HEK293 (cell line): Measurements from ENCODE around the gene PEX7.

ENCODE experiments used
- CTCF ChIA-PET: fragments of 350-600 bp; formaldehyde crosslinking; extraction: SDS; loops from one replicate; lab custom pipeline; 2021; ENCODE audit warnings: antibody characterized with exemption; lab: Yijun Ruan, JAX
- POLR2A ChIA-PET: fragments of 300-600 bp; formaldehyde crosslinking; extraction: SDS; loops from one replicate; lab custom pipeline; 2020; ENCODE audit warnings: antibody characterized with exemption, inconsistent platforms; lab: Yijun Ruan, JAX
- H3K27ac ChIP-seq: fragments of 200-500 bp; sonication (Bioruptor generic); 2 replicates; pipeline ENCODE4 v1.5.1; 2014; ENCODE audit warnings: low read depth, low read length, control low read depth, inconsistent platforms; ENCODE audit errors: extremely low read depth
- H3K36me3 ChIP-seq, 2 experiments: fragments of 200-500 bp in 1 of 2; sonication (Bioruptor generic) in 1 of 2; 1 replicate in 1 of 2; 2 replicates in 1 of 2; pipeline ENCODE4 v1.5.1; 2014 to 2017; ENCODE audit warnings: inconsistent platforms in 2 of 2, low read length in 2 of 2; ENCODE audit not compliant: control insufficient read depth in 2 of 2, insufficient read depth in 1 of 2
- H3K4me1 ChIP-seq: fragments of 200-500 bp; sonication (Bioruptor generic); 2 replicates; pipeline ENCODE4 v1.5.1; 2014; ENCODE audit warnings: mild to moderate bottlenecking, low read length, inconsistent platforms; ENCODE audit not compliant: control insufficient read depth, insufficient read depth
- H3K4me3 ChIP-seq: 2 replicates; pipeline ENCODE4 v1.5.1; 2011; ENCODE audit warnings: low read depth, mild to moderate bottlenecking, control low read depth, low read length, moderate library complexity
- H3K9me3 ChIP-seq: fragments of 200-500 bp; sonication (Bioruptor generic); 2 replicates; pipeline ENCODE4 v1.5.1; 2014; ENCODE audit warnings: low read depth, low read length, inconsistent platforms; ENCODE audit not compliant: control insufficient read depth, insufficient read depth
- GFI1B ChIP-seq: fragments of 450-650 bp; formaldehyde crosslinking; IDR thresholded peaks from 2 replicates; pipeline ENCODE4 v1.5.1; 2016; ENCODE audit warnings: missing biosample characterization, missing genetic modification characterization
- GLI2 ChIP-seq: fragments of 450-650 bp; formaldehyde crosslinking; IDR thresholded peaks from 2 replicates; pipeline ENCODE4; 2017; ENCODE audit warnings: missing biosample characterization, missing genetic modification characterization, low read depth, borderline replicate concordance
- HOXC10 ChIP-seq: sonication (generic); formaldehyde crosslinking; IDR thresholded peaks from 2 replicates; pipeline ENCODE4 v1.8.1; 2023; ENCODE audit warnings: mild to moderate bottlenecking, missing genetic modification reagents
- INSM2 ChIP-seq: fragments of 450-650 bp; formaldehyde crosslinking; IDR thresholded peaks from 2 replicates; pipeline ENCODE4 v1.5.1; 2016; ENCODE audit warnings: missing biosample characterization, missing genetic modification characterization
- KLF10 ChIP-seq: fragments of 450-650 bp; IDR thresholded peaks from 2 replicates; pipeline ENCODE4 v1.5.1; 2018; ENCODE audit warnings: missing biosample characterization, mild to moderate bottlenecking, missing genetic modification characterization
- SALL2 ChIP-seq: fragments of 450-650 bp; formaldehyde crosslinking; IDR thresholded peaks from 2 replicates; pipeline ENCODE4 v1.5.0; 2017; ENCODE audit warnings: missing biosample characterization, mild to moderate bottlenecking, missing genetic modification characterization, borderline replicate concordance
- ZBTB26 ChIP-seq: fragments of 450-650 bp; formaldehyde crosslinking; optimal IDR thresholded peaks from 2 replicates; pipeline ENCODE3; 2016; ENCODE audit warnings: missing biosample characterization, mild to moderate bottlenecking, missing genetic modification characterization
- ZNF140 ChIP-seq: fragments of 450-650 bp; formaldehyde crosslinking; IDR thresholded peaks from 2 replicates; pipeline ENCODE4 v1.5.1; 2016; ENCODE audit warnings: missing biosample characterization, missing genetic modification characterization
- ZNF184 ChIP-seq: fragments of 450-650 bp; IDR thresholded peaks from 2 replicates; pipeline ENCODE4 v1.5.1; 2018; ENCODE audit warnings: missing biosample characterization, mild to moderate bottlenecking, missing genetic modification characterization
- ZNF19 ChIP-seq: fragments of 450-650 bp; formaldehyde crosslinking; IDR thresholded peaks from 2 replicates; pipeline ENCODE4; 2016; ENCODE audit warnings: missing biosample characterization, missing genetic modification characterization, low read depth
- ZNF26 ChIP-seq: fragments of 450-650 bp; formaldehyde crosslinking; IDR thresholded peaks from 2 replicates; pipeline ENCODE4 v1.5.1; 2016; ENCODE audit warnings: missing biosample characterization, missing genetic modification characterization
- ZNF37A ChIP-seq: fragments of 450-650 bp; IDR thresholded peaks from 2 replicates; pipeline ENCODE4 v1.5.1; 2018; ENCODE audit warnings: missing biosample characterization, missing genetic modification characterization
- ZNF518A ChIP-seq: fragments of 450-650 bp; formaldehyde crosslinking; conservative IDR thresholded peaks from 2 replicates; pipeline ENCODE4 v1.5.1; 2016; ENCODE audit warnings: low read depth, missing biosample characterization, missing genetic modification characterization
- ZNF521 ChIP-seq: fragments of 450-650 bp; formaldehyde crosslinking; IDR thresholded peaks from 2 replicates; pipeline ENCODE4 v1.5.1; 2017; ENCODE audit warnings: missing biosample characterization, mild to moderate bottlenecking, missing genetic modification characterization
- ZNF530 ChIP-seq: fragments of 450-650 bp; formaldehyde crosslinking; IDR thresholded peaks from 2 replicates; pipeline ENCODE4 v1.5.1; 2016; ENCODE audit warnings: low read depth, missing biosample characterization, missing genetic modification characterization
- ZNF561 ChIP-seq: fragments of 450-650 bp; IDR thresholded peaks from 2 replicates; pipeline ENCODE4 v1.5.1; 2018; ENCODE audit warnings: missing biosample characterization, missing genetic modification characterization, borderline replicate concordance
- ZNF626 ChIP-seq: fragments of 450-650 bp; sonication (Bioruptor Pico); formaldehyde crosslinking; IDR thresholded peaks from 2 replicates; pipeline ENCODE4 v1.5.1; 2018; ENCODE audit warnings: missing biosample characterization, missing genetic modification characterization, inconsistent platforms
- ZNF639 ChIP-seq: fragments of 450-650 bp; formaldehyde crosslinking; IDR thresholded peaks from 2 replicates; pipeline ENCODE4 v1.5.1; 2016; ENCODE audit warnings: missing biosample characterization, missing genetic modification characterization
- ZNF654 ChIP-seq: fragments of 450-650 bp; formaldehyde crosslinking; IDR thresholded peaks from 2 replicates; pipeline ENCODE4 v1.5.1; 2016; ENCODE audit warnings: low read depth, missing biosample characterization, missing genetic modification characterization
- ZNF701 ChIP-seq: fragments of 450-650 bp; formaldehyde crosslinking; IDR thresholded peaks from 2 replicates; pipeline ENCODE4 v1.5.1; 2016; ENCODE audit warnings: missing biosample characterization, missing genetic modification characterization
- ZSCAN16 ChIP-seq: fragments of 450-650 bp; formaldehyde crosslinking; IDR thresholded peaks from 2 replicates; pipeline ENCODE4 v1.5.1; 2016; ENCODE audit warnings: missing biosample characterization, missing genetic modification characterization
- TF ChIP-seq, protein P1 (sequence below): IDR thresholded peaks from 2 replicates; pipeline ENCODE4 v1.6.1; 2011; ENCODE audit warnings: mild to moderate bottlenecking, low read depth, low read length, borderline replicate concordance
- TF ChIP-seq, protein P2 (sequence below): fragments of 450-650 bp; IDR thresholded peaks from 2 replicates; pipeline ENCODE4 v1.5.1; 2018; ENCODE audit warnings: missing biosample characterization, missing genetic modification characterization

Gene PEX7

GRCh38 chr6:136791296-136792094, 30.9 kb upstream of the PEX7 start:
- Histone ChIP-seq H3K36me3 (no peaks in the 10 kb centered on the region), H3K9me3 (no peaks in the 10 kb centered on the region), H3K27ac (peak overlapping the region; percentile 89; the same call in 1 of the 2 replicates), H3K4me3 (peak overlapping the region; percentile 54), H3K4me1 (peaks cover 16% of the 10 kb centered on the region)
- CTCF ChIA-PET, result interaction anchor here (0.6 to 7.3 kb wide), 77 partner anchors 7 to 1401 kb away, joined by 3 to 366 read pairs (median 6); partner anchors contain the start of genes BCLAF1, MAP7 and PEX7
- POLR2A ChIA-PET, result interaction anchor here (0.8 to 3.0 kb wide), 14 partner anchors 10 to 502 kb away, joined by 3 to 85 read pairs (median 6); partner anchors contain the start of genes BCLAF1 and PEX7
- TF ChIP-seq ZNF654 (no peak), HOXC10 (no peak), ZNF626 (no peak), ZNF26 (tag by site-specific recombination) (no peak), ZNF561 (tag by site-specific recombination) (peak; percentile 55; the same call in 1 of the 2 replicates), ZNF639 (tag by site-specific recombination) (no peak; the same call in 1 of the 2 replicates), ZSCAN16 (tag by site-specific recombination) (no peak), ZNF701 (no peak), KLF10 (tag by site-specific recombination) (no peak), ZNF37A (tag by site-specific recombination) (no peak), ZNF530 (tag by site-specific recombination) (no peak), SALL2 (tag by site-specific recombination) (no peak), ZNF518A (no peak), ZNF184 (tag by site-specific recombination) (no peak), ZNF140 (tag by site-specific recombination) (no peak), INSM2 (tag by site-specific recombination) (no peak), ZBTB26 (tag by site-specific recombination) (peak; percentile 73), ZNF521 (tag by site-specific recombination) (no peak), GFI1B (tag by site-specific recombination) (0 out of 2 replicates have a peak, but pooled peaks have one; percentile 4), GLI2 (no peak), ZNF19 (tag by site-specific recombination) (no peak)
- TF ChIP-seq, protein P1, sequence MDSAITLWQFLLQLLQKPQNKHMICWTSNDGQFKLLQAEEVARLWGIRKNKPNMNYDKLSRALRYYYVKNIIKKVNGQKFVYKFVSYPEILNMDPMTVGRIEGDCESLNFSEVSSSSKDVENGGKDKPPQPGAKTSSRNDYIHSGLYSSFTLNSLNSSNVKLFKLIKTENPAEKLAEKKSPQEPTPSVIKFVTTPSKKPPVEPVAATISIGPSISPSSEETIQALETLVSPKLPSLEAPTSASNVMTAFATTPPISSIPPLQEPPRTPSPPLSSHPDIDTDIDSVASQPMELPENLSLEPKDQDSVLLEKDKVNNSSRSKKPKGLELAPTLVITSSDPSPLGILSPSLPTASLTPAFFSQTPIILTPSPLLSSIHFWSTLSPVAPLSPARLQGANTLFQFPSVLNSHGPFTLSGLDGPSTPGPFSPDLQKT, result no peak
- TF ChIP-seq, protein P2, sequence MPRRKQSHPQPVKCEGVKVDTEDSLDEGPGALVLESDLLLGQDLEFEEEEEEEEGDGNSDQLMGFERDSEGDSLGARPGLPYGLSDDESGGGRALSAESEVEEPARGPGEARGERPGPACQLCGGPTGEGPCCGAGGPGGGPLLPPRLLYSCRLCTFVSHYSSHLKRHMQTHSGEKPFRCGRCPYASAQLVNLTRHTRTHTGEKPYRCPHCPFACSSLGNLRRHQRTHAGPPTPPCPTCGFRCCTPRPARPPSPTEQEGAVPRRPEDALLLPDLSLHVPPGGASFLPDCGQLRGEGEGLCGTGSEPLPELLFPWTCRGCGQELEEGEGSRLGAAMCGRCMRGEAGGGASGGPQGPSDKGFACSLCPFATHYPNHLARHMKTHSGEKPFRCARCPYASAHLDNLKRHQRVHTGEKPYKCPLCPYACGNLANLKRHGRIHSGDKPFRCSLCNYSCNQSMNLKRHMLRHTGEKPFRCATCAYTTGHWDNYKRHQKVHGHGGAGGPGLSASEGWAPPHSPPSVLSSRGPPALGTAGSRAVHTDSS (tag by site-specific recombination), result no peak
